GM18520 (cell line): ENCODE data around the gene RIPK1.
A peak's percentile ranks its signal among the peaks of the same experiment; 100 is the strongest.

ENCODE experiments used
- ATAC-seq: cut with Tn5 transposase; IDR thresholded peaks from one replicate; pipeline ENCODE4 v1.9.1; 2021; ENCODE audit not compliant: unreplicated experiment

The RIPK1 gene

GRCh38 chr6:3079682-3080081 is 11.4 kb downstream of the RIPK1 start:
- ATAC-seq: no peak

DNA sequence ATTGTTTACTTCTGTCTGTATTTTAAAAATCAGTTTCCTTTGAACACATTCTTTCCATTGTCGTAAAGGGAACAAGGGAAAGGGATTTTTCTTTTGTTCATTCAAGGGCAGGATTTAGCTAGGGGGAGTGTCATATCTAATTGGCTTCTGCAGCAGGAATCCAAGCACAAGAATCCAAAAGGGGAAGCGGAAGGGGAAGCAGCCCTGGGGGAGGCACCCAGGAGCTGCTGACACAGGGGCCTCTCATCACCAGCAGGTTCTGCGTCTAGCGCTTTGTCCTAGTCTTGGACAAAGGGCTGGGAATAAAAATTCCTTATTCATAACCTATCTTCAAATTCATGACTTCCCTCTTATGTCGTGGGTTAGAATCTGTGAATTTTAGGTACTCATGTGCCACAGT is 13.7 kb downstream of the RIPK1 start:
- ATAC-seq: no peak

GRCh38 chr6:3085074-3085473 is 16.8 kb downstream of the RIPK1 start:
- ATAC-seq: no peak

- no peak for ATAC-seq
Measured at GRCh38 chr6:3086282-3086946, 18.1 kb downstream of the RIPK1 start.

DNA sequence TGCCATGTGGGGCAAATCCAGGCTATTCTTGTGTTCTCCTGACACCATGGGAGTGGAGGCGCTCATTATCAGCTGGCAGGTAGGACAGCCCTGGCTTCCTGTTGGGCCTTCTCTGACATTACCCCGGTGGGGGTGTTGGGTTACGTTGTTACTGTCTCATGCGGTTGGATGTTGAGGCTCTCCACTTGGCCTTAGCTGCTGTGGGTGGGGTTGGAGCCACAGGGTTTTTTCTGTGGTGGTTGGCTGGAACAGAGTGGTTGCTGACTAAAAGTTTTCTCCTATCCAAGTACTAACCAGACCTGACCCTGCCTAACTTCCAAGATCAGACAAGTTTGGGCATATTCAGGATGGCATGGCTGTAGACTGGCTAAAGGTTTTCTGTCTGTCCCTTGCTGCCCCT is 20.2 kb downstream of the RIPK1 start:
- no peak for ATAC-seq

DNA sequence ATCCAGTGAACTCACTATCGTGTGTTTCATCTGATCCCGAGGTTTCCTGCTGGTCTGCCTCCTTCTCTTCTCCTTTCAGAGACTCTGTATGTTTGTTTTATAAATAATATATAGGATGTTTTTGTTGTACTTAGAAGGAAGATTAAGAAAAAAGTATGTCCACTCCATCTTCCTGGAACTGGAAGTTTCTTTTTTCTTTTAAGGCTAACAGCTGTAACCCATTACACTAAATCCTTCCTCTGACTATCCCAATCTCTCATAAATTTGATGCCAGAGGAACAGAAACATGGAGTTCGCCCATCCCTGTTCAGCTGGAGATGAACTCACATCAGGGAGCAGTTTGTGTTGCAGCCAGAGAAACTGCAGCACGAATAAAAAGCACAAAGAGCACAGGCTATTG is 20.7 kb downstream of the RIPK1 start:
- no peak for ATAC-seq

- no peak for ATAC-seq
Measured at GRCh38 chr6:3090013-3090412, 21.7 kb downstream of the RIPK1 start.

- no peak for ATAC-seq
Measured at GRCh38 chr6:3094815-3095214, 26.5 kb downstream of the RIPK1 start.

- no peak for ATAC-seq
Measured at GRCh38 chr6:3102875-3103274, 34.6 kb downstream of the RIPK1 start.

DNA sequence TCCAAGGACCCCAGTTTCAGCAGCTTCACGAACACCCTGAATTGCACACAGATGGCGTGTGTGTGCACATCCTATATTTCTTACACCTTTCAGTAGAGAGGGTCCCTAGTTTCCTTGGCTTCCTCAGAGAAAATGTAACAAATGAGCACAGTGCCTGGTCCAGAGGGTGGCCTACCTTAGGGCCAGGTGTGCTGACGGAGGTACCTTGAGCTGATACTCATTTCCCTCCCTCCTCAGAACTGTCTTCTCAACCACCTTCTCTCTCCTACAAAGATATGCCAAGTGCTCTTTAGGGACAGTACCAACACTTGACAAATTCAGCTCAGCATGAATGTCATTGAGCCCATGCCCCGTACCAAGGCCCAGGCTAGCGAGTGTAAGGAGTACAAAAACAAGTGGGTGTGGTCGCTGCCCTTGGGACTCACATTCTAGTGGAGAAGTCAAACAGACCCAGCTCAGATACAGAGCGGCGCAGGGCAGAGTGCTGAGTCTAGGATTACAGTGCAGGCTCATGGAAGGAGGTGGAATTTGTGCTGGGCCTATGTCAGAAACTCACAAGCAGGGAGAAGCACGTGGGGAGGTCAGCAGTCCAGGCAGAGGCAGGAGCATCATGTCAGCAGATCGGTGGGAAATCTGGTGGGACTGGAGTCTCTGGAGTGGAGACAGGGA is 40.6 kb downstream of the RIPK1 start:
- no peak for ATAC-seq

DNA sequence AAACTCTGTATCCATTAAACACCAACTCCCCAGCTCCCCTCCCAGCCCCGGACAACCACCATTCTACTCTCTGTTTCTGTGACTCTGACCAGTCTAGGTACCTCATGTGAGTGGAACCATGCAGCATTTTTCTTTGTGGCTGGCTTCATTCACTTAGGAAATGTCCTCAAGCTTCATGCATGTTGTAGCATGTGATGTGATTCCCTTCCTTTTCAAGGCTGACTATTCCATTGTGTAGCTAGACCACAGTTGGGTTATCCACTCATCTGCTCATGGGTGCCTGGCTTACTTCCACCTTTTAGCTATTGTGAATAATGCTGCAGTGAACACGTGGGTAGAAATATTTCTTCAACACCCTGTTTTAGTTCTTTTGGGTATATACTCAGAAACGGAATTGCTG is 41.5 kb downstream of the RIPK1 start:
- no peak for ATAC-seq

DNA sequence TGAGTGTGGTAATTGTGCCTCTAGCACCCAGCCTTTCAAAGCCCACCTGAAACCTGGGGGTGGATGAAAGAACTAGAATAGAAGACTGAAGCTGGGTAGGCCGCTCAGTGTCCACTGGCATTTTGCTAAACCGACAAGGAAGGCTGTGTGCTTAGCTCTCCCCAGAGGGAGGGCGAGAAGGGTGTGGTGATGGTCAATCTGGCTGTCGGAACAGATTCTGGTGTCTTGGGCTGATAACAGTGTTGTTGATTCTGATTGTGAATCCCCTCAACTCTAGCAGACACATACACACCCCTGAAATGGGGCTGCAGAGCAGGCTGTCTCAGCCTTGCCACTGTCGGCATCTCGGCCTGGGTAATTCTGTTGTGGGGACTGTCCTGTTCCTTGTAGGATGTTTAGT is 46.1 kb downstream of the RIPK1 start:
- ATAC-seq: no peak

GRCh38 chr6:3117912-3118352 is 49.6 kb downstream of the RIPK1 start:
- ATAC-seq: no peak

GRCh38 chr6:3118353-3119039 is 50.2 kb downstream of the RIPK1 start, which contains the start of gene BPHL:
BPHL (plus strand) TSS chr6:3118711; CDS start chr6:3118741, 30 bp downstream.
- peak; percentile 69 for ATAC-seq

- no peak for ATAC-seq
Measured at GRCh38 chr6:3119040-3119723, 50.9 kb downstream of the RIPK1 start.

- no peak for ATAC-seq
Measured at GRCh38 chr6:3120765-3121089, 52.4 kb downstream of the RIPK1 start.

DNA sequence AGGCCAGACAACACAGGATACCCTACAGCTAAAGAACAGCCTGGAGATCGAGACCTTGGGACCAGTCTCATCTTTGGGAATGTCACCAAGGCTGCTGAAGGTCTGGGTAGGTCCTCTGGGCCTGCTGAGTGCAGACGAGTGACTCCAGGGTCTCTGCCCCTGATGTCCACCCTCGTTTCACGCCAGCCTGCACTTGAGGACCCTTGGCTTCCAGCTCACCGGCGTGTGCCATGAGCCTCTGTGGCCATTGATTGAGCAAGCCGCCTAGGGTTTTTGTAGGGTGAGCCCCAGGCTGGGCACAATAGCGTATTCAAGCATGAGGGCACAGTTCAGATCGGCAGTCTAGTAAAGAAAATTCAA is 54.5 kb downstream of the RIPK1 start:
- no peak for ATAC-seq

- no peak for ATAC-seq
Measured at GRCh38 chr6:3124667-3125066, 56.4 kb downstream of the RIPK1 start.

DNA sequence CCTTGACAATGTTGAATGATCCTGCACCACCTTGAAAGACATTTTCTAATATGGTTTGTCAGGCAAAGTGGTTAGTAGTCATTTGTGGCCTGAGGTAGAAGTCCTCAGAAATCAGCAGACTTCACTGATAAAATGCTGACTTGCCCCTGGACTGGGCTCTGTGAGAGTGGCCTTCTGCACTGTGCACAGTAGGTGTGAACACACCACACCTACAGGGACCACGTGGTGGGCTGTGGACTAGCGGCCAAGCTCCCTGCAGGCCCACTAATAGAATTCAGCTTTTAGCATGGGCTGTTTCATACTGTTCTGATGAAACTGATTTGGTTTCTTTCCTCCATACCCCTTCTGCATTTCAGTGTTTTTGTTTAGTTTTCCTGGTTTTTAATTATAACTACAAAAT is 57.5 kb downstream of the RIPK1 start:
- ATAC-seq: no peak

DNA sequence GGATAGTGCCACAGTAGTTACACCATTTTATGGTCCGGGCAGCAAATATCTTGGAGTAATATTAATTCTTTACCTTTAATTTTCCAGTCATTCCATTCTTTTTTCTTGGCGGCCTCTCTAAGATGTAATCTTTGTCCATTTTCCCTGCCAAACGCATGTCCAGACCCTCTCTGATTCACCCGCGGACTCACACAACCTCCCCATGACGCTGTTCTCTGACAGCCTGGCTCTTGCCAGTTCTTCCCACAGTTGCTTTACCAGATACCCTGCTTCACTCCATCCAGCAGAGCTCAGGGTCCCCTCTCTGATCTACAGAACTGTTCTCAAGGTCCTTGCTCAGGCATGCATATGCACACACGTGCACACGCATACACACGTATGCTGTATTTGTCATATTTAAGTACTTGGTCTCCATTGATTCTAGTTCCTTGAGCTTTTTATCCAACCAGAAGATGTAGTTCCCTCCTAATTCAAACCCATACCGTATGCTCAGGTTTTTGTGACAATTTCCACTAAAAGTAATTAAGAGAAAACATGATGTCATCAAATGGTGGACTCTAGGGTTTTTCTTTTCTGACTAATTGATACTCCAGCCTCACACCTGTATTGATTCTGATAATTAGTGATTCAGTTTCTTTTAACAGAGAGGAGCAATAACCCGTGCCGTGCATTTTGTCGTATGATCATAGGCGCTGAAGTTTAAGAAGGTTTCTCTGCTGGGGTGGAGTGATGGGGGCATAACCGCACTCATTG is 60.2 kb downstream of the RIPK1 start:
- ATAC-seq: no peak

DNA sequence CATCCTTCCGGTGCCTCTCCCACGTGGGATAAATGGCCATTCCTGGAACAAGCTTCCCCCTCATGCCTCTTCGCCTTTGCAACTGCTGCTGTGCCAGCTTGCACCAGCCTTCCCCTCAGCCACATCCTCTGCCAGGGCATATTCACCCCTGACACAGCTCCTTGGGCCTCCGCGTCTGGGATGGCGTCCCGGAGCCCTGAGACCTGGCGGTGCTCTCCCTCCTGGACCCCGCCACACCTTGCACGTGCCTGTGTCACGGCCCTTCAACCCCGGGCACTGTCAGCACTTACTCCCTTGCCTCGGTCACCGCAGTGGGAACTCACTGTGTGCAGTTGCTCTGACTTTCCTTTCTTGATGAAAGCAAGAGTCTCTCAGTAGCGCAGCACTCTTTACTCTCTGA is 63.4 kb downstream of the RIPK1 start:
- no peak for ATAC-seq
